ENCODE results near the gene IRF2BPL. TPM values are rescaled to one million over a fixed set of nuclear protein-coding genes. Genes with fewer than 3 reads are reported as not detected.

IRF2BPL gene
- total and polyA plus RNA-seq, 2 of the 4 experiments (the other 2 are of a cell fraction) = 6.3 to 14.5 TPM

DNA sequence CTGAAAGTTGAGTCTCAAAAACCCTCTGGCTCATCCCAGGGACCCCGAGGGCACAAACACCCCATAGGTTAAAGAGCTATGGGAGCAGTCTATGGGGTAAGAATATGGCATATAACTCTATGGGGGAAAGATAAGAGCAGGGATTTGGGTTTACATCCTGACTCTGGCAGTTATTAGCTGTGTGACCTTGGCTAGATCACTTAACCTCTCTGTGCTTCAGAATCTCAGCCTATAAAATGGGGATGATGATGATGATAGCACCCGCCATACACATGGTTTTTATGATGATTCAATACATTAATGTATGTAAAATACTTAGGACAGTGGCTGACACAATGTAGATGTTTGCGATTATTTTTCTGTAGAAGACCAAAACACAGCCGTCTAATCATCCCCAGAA lies 26.2 kb downstream of the IRF2BPL start:
- Histone ChIP-seq H2BK20ac (ENCODE audit: low read depth, low read length) (no peak overlapping the region), H3K4ac (ENCODE audit: low read depth, low read length) (no peak overlapping the region), H3K36me3 (ENCODE audit: control insufficient read depth, insufficient read depth, low read length) (no peaks in the 10 kb centered on the region), H3K4me2 (ENCODE audit: low read depth, low read length) (no peak overlapping the region), H3K56ac (ENCODE audit: extremely low read depth, insufficient read depth, low read length) (no peak overlapping the region), H3K9me1 (ENCODE audit: insufficient read depth, low read length) (peaks cover 6% of the 10 kb centered on the region), H2AK5ac (ENCODE audit: low read depth, low read length) (no peak overlapping the region), H4K20me1 (ENCODE audit: insufficient read depth, low read length) (no peaks in the 10 kb centered on the region), H4K8ac (ENCODE audit: low read depth in 2 of 2, low read length in 2 of 2) (no peak overlapping the region), H3K9me3 (ENCODE audit: control insufficient read depth, insufficient read depth, low read length) (no peaks in the 10 kb centered on the region), H2BK15ac (ENCODE audit: low read depth, low read length) (no peak overlapping the region), H2BK5ac (ENCODE audit: low read depth, low read length, poor library complexity, severe bottlenecking) (no peak overlapping the region), H3K27ac (ENCODE audit: insufficient read depth, low read length) (no peak overlapping the region), H3K14ac (replicated peaks; ENCODE audit: low read depth, low read length) (no peak overlapping the region), H3K79me1 (ENCODE audit: low read depth in 1 of 2, low read length in 2 of 2) (no peaks in the 10 kb centered on the region), H3K23ac (ENCODE audit: low read depth, low read length) (no peak overlapping the region), H2BK120ac (ENCODE audit: low read depth, low read length) (no peak overlapping the region), H4K91ac (ENCODE audit: insufficient read depth, low read depth, low read length) (no peak overlapping the region), H3K18ac (ENCODE audit: low read depth, low read length) (no peak overlapping the region), H3K4me1 (ENCODE audit: control insufficient read depth, insufficient read depth, low read length) (peaks cover 19% of the 10 kb centered on the region), H2AK9ac (replicated peaks; ENCODE audit: low read depth, low read length, poor library complexity) (no peak overlapping the region), H4K5ac (ENCODE audit: low read depth, low read length) (no peak overlapping the region), H3K27me3 (ENCODE audit: control insufficient read depth, insufficient read depth, low read length) (no peaks in the 10 kb centered on the region), H3K9ac (ENCODE audit: low read depth, low read length) (no peak overlapping the region), H3K4me3 (ENCODE audit: insufficient read depth, low read depth, low read length) (no peak overlapping the region), H2AFZ (replicated peaks; ENCODE audit: low read length, poor library complexity) (no peak overlapping the region)
- dilution Hi-C loops (cut with HindIII; ENCODE audit: low sequenced_read_pairs, unreplicated experiment) = no loop called here
- TF ChIP-seq, protein P1, sequence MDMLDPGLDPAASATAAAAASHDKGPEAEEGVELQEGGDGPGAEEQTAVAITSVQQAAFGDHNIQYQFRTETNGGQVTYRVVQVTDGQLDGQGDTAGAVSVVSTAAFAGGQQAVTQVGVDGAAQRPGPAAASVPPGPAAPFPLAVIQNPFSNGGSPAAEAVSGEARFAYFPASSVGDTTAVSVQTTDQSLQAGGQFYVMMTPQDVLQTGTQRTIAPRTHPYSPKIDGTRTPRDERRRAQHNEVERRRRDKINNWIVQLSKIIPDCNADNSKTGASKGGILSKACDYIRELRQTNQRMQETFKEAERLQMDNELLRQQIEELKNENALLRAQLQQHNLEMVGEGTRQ (IDR thresholded peaks at IDR 0.05; ENCODE audit: low read depth, low read length) = no peak
- TF ChIP-seq FOS (IDR thresholded peaks at IDR 0.05; ENCODE audit: low read depth, low read length) (no peak), NFE2L2 (IDR thresholded peaks at IDR 0.05; ENCODE audit: low read depth, low read length) (no peak), MXI1 (IDR thresholded peaks at IDR 0.05; ENCODE audit: borderline replicate concordance, low read depth, low read length) (no peak), SMC3 (IDR thresholded peaks at IDR 0.05; ENCODE audit: low read depth, low read length) (no peak), RFX5 (IDR thresholded peaks at IDR 0.05; ENCODE audit: low read depth, low read length) (no peak), CTCF (conservative IDR thresholded peaks at IDR 0.05; ENCODE audit: low read depth, low read length) (no peak), RCOR1 (IDR thresholded peaks at IDR 0.05; ENCODE audit: insufficient replicate concordance, low read length) (no peak), POLR2A (IDR thresholded peaks at IDR 0.05; ENCODE audit: low read depth, low read length) (no peak), CEBPB (IDR thresholded peaks at IDR 0.05; ENCODE audit: low read depth, low read length) (no peak), ELK1 (IDR thresholded peaks at IDR 0.05; ENCODE audit: borderline replicate concordance, low read depth, low read length) (no peak), MAZ (IDR thresholded peaks at IDR 0.05; ENCODE audit: borderline replicate concordance, low read depth, low read length) (no peak), RAD21 (IDR thresholded peaks at IDR 0.05; ENCODE audit: low read length) (no peak), BHLHE40 (IDR thresholded peaks at IDR 0.05; ENCODE audit: low read depth, low read length) (no peak), MAFK (IDR thresholded peaks at IDR 0.05; ENCODE audit: low read depth, low read length) (no peak), CHD1 (IDR thresholded peaks at IDR 0.05; ENCODE audit: low read depth, low read length) (no peak)
- DNase-seq = no peak
- intact Hi-C loops (cut with micrococcal nuclease) = no loop called here
- POLR2A ChIA-PET (ENCODE audit: unreplicated experiment) = no interaction called here
- in situ Hi-C loops (cut with MboI; ENCODE audit: low sequenced_read_pairs) = no loop called here
- no peak for ATAC-seq (ENCODE audit: low read depth)
- WGBS, 2 experiments (ENCODE audit: extremely low coverage in 2 of 2, insufficient read length in 1 of 2) = no CpG with 5 or more reads among the region's 4 CpGs
- CTCF ChIA-PET = interaction anchor here (0.9 to 1.0 kb wide), 2 partner anchors 44 to 89 kb away, joined by 3 read pairs; no protein-coding TSS in a partner anchor
- no TSS peak for BruUV-seq (replicated peaks)

All from IMR-90 (cell line).